GM12875 (cell line): ENCODE results near the gene IGF2.

Source experiments
- H3K4me3 ChIP-seq: one replicate; pipeline ENCODE4 v1.5.1; 2011; ENCODE audit warnings: low read depth, low read length, control low read depth
- CTCF ChIP-seq: IDR thresholded peaks from 2 replicates; pipeline ENCODE4 v1.5.1; 2011; ENCODE audit warnings: low read depth, mild to moderate bottlenecking, control low read depth, inconsistent platforms, low read length, moderate library complexity, borderline replicate concordance; ENCODE audit not compliant: insufficient read depth

The IGF2 gene

GRCh38 chr11:2132246-2132645 lies 6.9 kb downstream of the IGF2 start:
- no peak overlapping the region for H3K4me3 ChIP-seq
- TF ChIP-seq CTCF, result no peak

GRCh38 chr11:2131371-2132236 lies 7.6 kb downstream of the IGF2 start:
- TF ChIP-seq CTCF, result no peak

GRCh38 chr11:2130881-2131352 lies 8.3 kb downstream of the IGF2 start:
- H3K4me3 ChIP-seq, result no peak overlapping the region
- no peak for TF ChIP-seq CTCF

More at GRCh38 chr11:2131371-2132236, 7.6 kb downstream of the IGF2 start:
- no peak overlapping the region for H3K4me3 ChIP-seq

- H3K4me3 ChIP-seq, result no peak overlapping the region
- no peak for TF ChIP-seq CTCF
These were observed 9.4 kb downstream of the IGF2 start for GRCh38 chr11:2129699-2130366.

GRCh38 chr11:2129308-2129698 lies 9.9 kb downstream of the IGF2 start:
- TF ChIP-seq CTCF, result no peak
- no peak overlapping the region for H3K4me3 ChIP-seq

GRCh38 chr11:2128511-2129307 lies 10.5 kb downstream of the IGF2 start:
- no peak for TF ChIP-seq CTCF
- no peak overlapping the region for H3K4me3 ChIP-seq
